GM08714 (cell line): ENCODE data around the gene ABCG2.

Source experiments
- H3K4me3 ChIP-seq: fragments of 200-500 bp; sonication (Bioruptor generic); 2 replicates; pipeline ENCODE4 v1.5.1; 2014; ENCODE audit warnings: mild to moderate bottlenecking, low read length, inconsistent platforms
- ZNF274 ChIP-seq: IDR thresholded peaks from 2 replicates; pipeline ENCODE4 v1.6.1; 2012; ENCODE audit warnings: mild to moderate bottlenecking, low read depth, low read length

The ABCG2 gene

GRCh38 chr4:88091378-88091777, 67.1 kb downstream of the ABCG2 start:
- TF ChIP-seq ZNF274, result no peak
- H3K4me3 ChIP-seq, result no peak overlapping the region

GRCh38 chr4:88090898-88091297, 67.5 kb downstream of the ABCG2 start:
- no peak for TF ChIP-seq ZNF274
- no peak overlapping the region for H3K4me3 ChIP-seq

GRCh38 chr4:88087004-88087403, 71.4 kb downstream of the ABCG2 start:
- no peak overlapping the region for H3K4me3 ChIP-seq
- no peak for TF ChIP-seq ZNF274

GRCh38 chr4:88080626-88081025, 77.8 kb downstream of the ABCG2 start:
- no peak for TF ChIP-seq ZNF274
- no peak overlapping the region for H3K4me3 ChIP-seq

- TF ChIP-seq ZNF274, result no peak
Measured at GRCh38 chr4:88078579-88078978, 79.9 kb downstream of the ABCG2 start.

GRCh38 chr4:88077911-88078524, 80.4 kb downstream of the ABCG2 start:
- no peak overlapping the region for H3K4me3 ChIP-seq
- no peak for TF ChIP-seq ZNF274

More at GRCh38 chr4:88078579-88078978, 79.9 kb downstream of the ABCG2 start:
- H3K4me3 ChIP-seq, result no peak overlapping the region

- no peak for TF ChIP-seq ZNF274
- H3K4me3 ChIP-seq, result no peak overlapping the region
Measured at GRCh38 chr4:88075336-88075735, 83.1 kb downstream of the ABCG2 start.

- H3K4me3 ChIP-seq, result no peak overlapping the region
- no peak for TF ChIP-seq ZNF274
Measured at GRCh38 chr4:88070031-88070430, 88.4 kb downstream of the ABCG2 start.

GRCh38 chr4:88064410-88064809, 94.0 kb downstream of the ABCG2 start:
- TF ChIP-seq ZNF274, result no peak
- H3K4me3 ChIP-seq, result no peak overlapping the region

- no peak overlapping the region for H3K4me3 ChIP-seq
- TF ChIP-seq ZNF274, result no peak
Measured at GRCh38 chr4:88063634-88064296, 94.7 kb downstream of the ABCG2 start.

GRCh38 chr4:88062843-88063242, 95.6 kb downstream of the ABCG2 start:
- H3K4me3 ChIP-seq, result no peak overlapping the region
- TF ChIP-seq ZNF274, result no peak

GRCh38 chr4:88062311-88062710, 96.1 kb downstream of the ABCG2 start:
- no peak for TF ChIP-seq ZNF274
- H3K4me3 ChIP-seq, result no peak overlapping the region

- TF ChIP-seq ZNF274, result no peak
- no peak overlapping the region for H3K4me3 ChIP-seq
Measured at GRCh38 chr4:88060431-88060830, 98.0 kb downstream of the ABCG2 start.

- H3K4me3 ChIP-seq, result no peak overlapping the region
- no peak for TF ChIP-seq ZNF274
Measured at GRCh38 chr4:88059766-88060165, 98.7 kb downstream of the ABCG2 start.

GRCh38 chr4:88058295-88058694, 100.1 kb downstream of the ABCG2 start:
- H3K4me3 ChIP-seq, result no peak overlapping the region
- no peak for TF ChIP-seq ZNF274

- H3K4me3 ChIP-seq, result no peak overlapping the region
- TF ChIP-seq ZNF274, result no peak
Measured at GRCh38 chr4:88054901-88055300, 103.5 kb downstream of the ABCG2 start.
